Transverse colon (tissue), 3 donors: ENCODE data around the gene RPS19BP1.

Source experiments
- CTCF ChIP-seq, 5 experiments: fragments of 200-600 bp in 3 of 5; fragments of 450-650 bp in 2 of 5; sonication (generic) in 3 of 5; IDR thresholded peaks; 1 replicate in 2 of 5; 2 replicates in 3 of 5; pipeline ENCODE4 v1.5.1; 2016 to 2017; ENCODE audit warnings: antibody characterized with exemption in 5 of 5, inconsistent platforms in 3 of 5, mild to moderate bottlenecking in 2 of 5, moderate library complexity in 1 of 5
- POLR2A ChIP-seq: fragments of 450-650 bp; IDR thresholded peaks from one replicate; pipeline ENCODE4 v1.6.1; 2016; ENCODE audit warnings: antibody characterized with exemption, mild to moderate bottlenecking, moderate library complexity

- TF ChIP-seq CTCF (IDR thresholded peaks at IDR 0.05): no peak
- TF ChIP-seq POLR2A: no peak
These were observed 43.9 kb downstream of the RPS19BP1 start for GRCh38 chr22:39488563-39489083.
